ENCODE results near the gene IVNS1ABP.
A peak's percentile ranks its signal among the peaks of the same experiment; 100 is the strongest.

IVNS1ABP gene

DNA sequence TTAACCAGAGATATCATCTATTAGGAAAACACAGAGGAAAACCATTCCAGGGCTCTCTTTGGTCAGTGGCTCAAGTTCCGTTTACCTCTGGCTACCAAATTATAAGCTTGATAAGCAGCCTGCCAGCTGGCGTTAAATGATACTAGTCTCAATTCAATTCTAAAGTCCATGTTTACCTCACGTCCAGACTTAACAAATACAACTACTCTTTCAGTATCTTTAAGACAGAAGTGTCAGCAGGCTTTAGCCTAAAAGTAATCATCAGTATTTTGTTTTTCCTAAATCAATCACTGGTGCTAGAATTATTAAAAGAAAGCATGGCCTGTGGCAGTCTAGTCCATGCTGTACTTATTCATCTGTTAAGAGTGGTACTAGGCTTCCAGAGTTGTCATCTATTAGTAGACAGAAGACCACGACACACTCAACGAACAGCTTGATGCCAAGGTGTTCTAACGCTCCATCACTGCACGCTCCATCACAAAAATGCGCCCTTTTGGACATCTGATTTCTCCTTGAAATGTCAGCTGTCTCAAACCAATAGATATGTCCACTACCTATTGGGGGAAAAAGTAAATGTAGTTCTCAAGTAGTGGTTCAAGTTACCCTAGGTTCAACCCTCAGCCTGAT, 1.5 kb downstream of the IVNS1ABP start:
- no peak overlapping the region for H3K14ac ChIP-seq (ENCODE audit: low read length in 2 of 2)
- no peak overlapping the region for H3K4ac ChIP-seq (ENCODE audit: low read depth in 1 of 2, low read length in 2 of 2)
- no peak overlapping the region for H2BK15ac ChIP-seq (ENCODE audit: low read depth, poor library complexity, severe bottlenecking)
- H3K79me1 ChIP-seq (replicated peaks; ENCODE audit: low read length, poor library complexity, severe bottlenecking), result no peaks in the 10 kb centered on the region
- H3K9ac ChIP-seq (ENCODE audit: low read length), result peak overlapping the region; percentile 95
- peak overlapping the region; percentile 52 for H3K27ac ChIP-seq (ENCODE audit: low read length, poor library complexity, severe bottlenecking)
- no peaks in the 10 kb centered on the region for H3K27me3 ChIP-seq (ENCODE audit: control insufficient read depth in 1 of 2, insufficient read depth in 1 of 2, low read length in 2 of 2)
- no peak overlapping the region for H3K23ac ChIP-seq (ENCODE audit: low read length in 2 of 2)
- H4K8ac ChIP-seq (ENCODE audit: low read length), result peak overlapping the region; percentile 60
- H2BK5ac ChIP-seq (ENCODE audit: low read depth, low read length, poor library complexity, severe bottlenecking), result no peak overlapping the region
- no peak overlapping the region for H2BK12ac ChIP-seq (ENCODE audit: low read length in 2 of 2)
- 4% methylated on average over 6 of the region's 8 CpGs for WGBS
- H3K36me3 ChIP-seq (ENCODE audit: control insufficient read depth in 1 of 2, insufficient read depth in 2 of 2, low read depth in 1 of 2, low read length in 2 of 2), result peaks cover 0 to 5% of the 10 kb centered on the region in 2 experiments
- H3K4me2 ChIP-seq (ENCODE audit: low read length, poor library complexity, severe bottlenecking), result peak overlapping the region; percentile 55
- no peak overlapping the region for H3K18ac ChIP-seq (ENCODE audit: low read depth in 1 of 2, low read length in 2 of 2)
- peaks cover 3% of the 10 kb centered on the region for H3K4me1 ChIP-seq (ENCODE audit: control insufficient read depth, insufficient read depth, low read depth, low read length)
- no peak overlapping the region for H2AK5ac ChIP-seq (ENCODE audit: low read length, severe bottlenecking)
- H2BK120ac ChIP-seq (ENCODE audit: low read depth, low read length), result no peak overlapping the region
- H3K4me3 ChIP-seq (ENCODE audit: insufficient read depth in 1 of 2, low read depth in 1 of 2, low read length in 2 of 2), result peak overlapping the region; percentile 80 to 97
- no peak overlapping the region for H4K91ac ChIP-seq (ENCODE audit: low read length)
- H2AFZ ChIP-seq (ENCODE audit: low read depth, low read length), result no peak overlapping the region
- no peak for DNase-seq
- no peaks in the 10 kb centered on the region for H3K9me3 ChIP-seq (ENCODE audit: control insufficient read depth, low read length)

DNA sequence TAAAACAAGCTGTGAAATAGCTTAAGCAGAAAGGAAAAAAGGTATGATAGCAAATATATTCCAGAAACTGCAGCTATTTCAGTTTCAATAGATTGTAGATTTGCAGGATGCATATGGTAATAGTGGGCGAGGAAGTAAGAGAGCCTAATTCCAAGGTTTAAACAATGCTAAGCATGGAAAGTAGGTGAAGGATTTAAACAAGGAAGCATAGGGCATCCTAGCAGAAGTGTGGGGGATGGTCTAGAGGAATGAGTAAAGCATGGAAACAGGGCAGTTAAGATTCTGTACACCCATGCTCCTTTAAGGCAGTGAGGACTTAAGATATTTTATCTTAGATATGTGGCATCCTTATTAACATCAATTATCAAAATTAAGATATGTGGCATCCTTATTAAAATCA, 2.6 kb downstream of the IVNS1ABP start:
- Histone ChIP-seq H3K23ac (ENCODE audit: low read length in 2 of 2) (no peak overlapping the region), H3K14ac (ENCODE audit: low read length in 2 of 2) (no peak overlapping the region), H3K4me3 (ENCODE audit: insufficient read depth in 1 of 2, low read depth in 1 of 2, low read length in 2 of 2) (peak overlapping the region in 1 of 2 experiments; percentile 97), H3K9ac (ENCODE audit: low read length) (peak overlapping the region; percentile 95), H4K8ac (ENCODE audit: low read length) (no peak overlapping the region), H2BK120ac (ENCODE audit: low read depth, low read length) (no peak overlapping the region), H3K36me3 (ENCODE audit: control insufficient read depth in 1 of 2, insufficient read depth in 2 of 2, low read depth in 1 of 2, low read length in 2 of 2) (peaks cover 0 to 15% of the 10 kb centered on the region in 2 experiments), H3K9me3 (ENCODE audit: control insufficient read depth, low read length) (no peaks in the 10 kb centered on the region), H2BK15ac (ENCODE audit: low read depth, poor library complexity, severe bottlenecking) (no peak overlapping the region), H3K18ac (ENCODE audit: low read depth in 1 of 2, low read length in 2 of 2) (no peak overlapping the region), H3K4me2 (ENCODE audit: low read length, poor library complexity, severe bottlenecking) (peak overlapping the region; percentile 59), H3K27ac (ENCODE audit: low read length, poor library complexity, severe bottlenecking) (no peak overlapping the region), H2AK5ac (ENCODE audit: low read length, severe bottlenecking) (no peak overlapping the region), H3K27me3 (ENCODE audit: control insufficient read depth in 1 of 2, insufficient read depth in 1 of 2, low read length in 2 of 2) (no peaks in the 10 kb centered on the region), H3K4me1 (ENCODE audit: control insufficient read depth, insufficient read depth, low read depth, low read length) (peaks cover 3% of the 10 kb centered on the region), H2BK12ac (ENCODE audit: low read length in 2 of 2) (no peak overlapping the region), H2AFZ (ENCODE audit: low read depth, low read length) (no peak overlapping the region), H4K91ac (ENCODE audit: low read length) (no peak overlapping the region), H2BK5ac (ENCODE audit: low read depth, low read length, poor library complexity, severe bottlenecking) (no peak overlapping the region), H3K79me1 (replicated peaks; ENCODE audit: low read length, poor library complexity, severe bottlenecking) (no peaks in the 10 kb centered on the region), H3K4ac (ENCODE audit: low read depth in 1 of 2, low read length in 2 of 2) (no peak overlapping the region)
- DNase-seq, result peak; percentile 35
- WGBS, result 21% methylated on average over 1 of the region's 1 CpG

DNA sequence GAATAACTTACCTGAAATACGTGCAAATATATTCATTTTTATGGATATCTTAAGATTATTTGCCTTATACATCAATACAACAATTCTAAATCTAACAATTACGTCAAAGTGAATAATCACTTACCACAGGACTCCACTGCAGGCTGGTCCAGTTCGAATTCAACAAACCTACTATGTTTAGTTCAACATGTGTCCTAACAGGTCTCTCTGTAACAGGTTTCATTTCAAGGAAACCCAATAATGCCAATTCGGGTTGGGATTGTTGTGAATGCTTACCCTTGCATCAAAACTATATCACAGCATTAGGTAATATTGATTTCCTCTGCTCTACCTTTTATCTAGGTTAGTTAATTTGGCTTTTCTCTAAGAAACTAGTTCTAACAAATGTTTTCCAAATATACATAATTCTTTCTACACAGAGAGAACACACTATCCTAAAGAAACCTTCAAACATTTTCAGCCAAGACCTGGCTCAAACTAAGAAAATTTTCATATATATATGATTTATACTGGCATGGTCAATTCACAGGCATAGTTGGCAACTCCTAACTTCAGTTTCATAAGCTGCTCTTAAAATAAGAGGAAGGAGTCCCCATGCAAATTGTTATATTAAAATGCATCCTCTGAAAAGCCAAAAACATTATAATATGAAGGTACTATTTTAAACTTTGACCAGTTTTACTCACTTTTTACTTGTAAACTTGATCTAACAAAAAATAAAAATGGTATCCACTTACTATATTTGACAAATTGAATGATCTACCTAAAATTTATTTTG, 4.5 kb downstream of the IVNS1ABP start:
- H3K4me3 ChIP-seq (ENCODE audit: insufficient read depth in 1 of 2, low read depth in 1 of 2, low read length in 2 of 2), result no peak overlapping the region
- H3K9ac ChIP-seq (ENCODE audit: low read length), result no peak overlapping the region
- no peak overlapping the region for H3K18ac ChIP-seq (ENCODE audit: low read depth in 1 of 2, low read length in 2 of 2)
- H4K8ac ChIP-seq (ENCODE audit: low read length), result no peak overlapping the region
- H2BK5ac ChIP-seq (ENCODE audit: low read depth, low read length, poor library complexity, severe bottlenecking), result no peak overlapping the region
- H3K23ac ChIP-seq (ENCODE audit: low read length in 2 of 2), result no peak overlapping the region
- H3K9me3 ChIP-seq (ENCODE audit: control insufficient read depth, low read length), result no peaks in the 10 kb centered on the region
- H2BK15ac ChIP-seq (ENCODE audit: low read depth, poor library complexity, severe bottlenecking), result no peak overlapping the region
- peaks cover 1% of the 10 kb centered on the region for H3K79me1 ChIP-seq (replicated peaks; ENCODE audit: low read length, poor library complexity, severe bottlenecking)
- peak overlapping the region; percentile 34 for H3K4me2 ChIP-seq (ENCODE audit: low read length, poor library complexity, severe bottlenecking)
- no peak for DNase-seq
- no peaks in the 10 kb centered on the region for H3K27me3 ChIP-seq (ENCODE audit: control insufficient read depth in 1 of 2, insufficient read depth in 1 of 2, low read length in 2 of 2)
- no peak overlapping the region for H3K27ac ChIP-seq (ENCODE audit: low read length, poor library complexity, severe bottlenecking)
- H4K91ac ChIP-seq (ENCODE audit: low read length), result no peak overlapping the region
- H3K36me3 ChIP-seq (ENCODE audit: control insufficient read depth in 1 of 2, insufficient read depth in 2 of 2, low read depth in 1 of 2, low read length in 2 of 2), result peaks cover 0 to 32% of the 10 kb centered on the region in 2 experiments
- H2BK120ac ChIP-seq (ENCODE audit: low read depth, low read length), result no peak overlapping the region
- WGBS, result 92% methylated on average over 3 of the region's 4 CpGs
- H2AK5ac ChIP-seq (ENCODE audit: low read length, severe bottlenecking), result no peak overlapping the region
- no peaks in the 10 kb centered on the region for H3K4me1 ChIP-seq (ENCODE audit: control insufficient read depth, insufficient read depth, low read depth, low read length)
- no peak overlapping the region for H3K14ac ChIP-seq (ENCODE audit: low read length in 2 of 2)
- no peak overlapping the region for H2BK12ac ChIP-seq (ENCODE audit: low read length in 2 of 2)
- H2AFZ ChIP-seq (ENCODE audit: low read depth, low read length), result no peak overlapping the region
- no peak overlapping the region for H3K4ac ChIP-seq (ENCODE audit: low read depth in 1 of 2, low read length in 2 of 2)

DNA sequence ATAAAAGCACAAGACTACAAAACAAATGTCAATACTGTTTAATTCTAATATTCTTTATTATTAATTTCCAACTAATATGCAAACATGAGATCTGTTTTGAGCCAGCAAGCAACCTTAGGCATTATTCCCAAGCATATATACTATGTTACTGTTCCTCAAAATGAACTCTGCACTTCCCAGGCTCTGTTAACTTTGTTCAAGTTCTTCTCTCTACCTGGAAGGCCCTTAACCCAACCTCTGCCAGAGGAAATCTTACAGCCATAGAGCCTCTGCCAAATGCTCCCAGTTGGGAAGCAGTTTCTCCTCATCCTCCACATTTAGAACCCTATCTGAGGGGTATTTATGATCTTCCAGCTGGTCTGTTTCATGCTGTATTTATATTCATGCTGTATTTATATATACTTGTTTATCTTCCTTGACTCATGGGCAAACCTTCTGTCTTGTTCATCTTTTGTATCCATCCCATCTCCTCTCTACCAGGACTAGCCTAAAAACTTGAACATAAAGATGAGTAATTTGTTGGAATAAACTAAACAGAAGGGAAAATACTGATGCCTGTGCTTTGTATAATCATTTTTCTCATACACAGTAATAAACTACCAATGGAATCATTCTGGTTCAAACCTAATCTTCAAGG, 5.3 kb downstream of the IVNS1ABP start:
- Histone ChIP-seq H3K9me3 (ENCODE audit: control insufficient read depth, low read length) (no peaks in the 10 kb centered on the region), H2BK120ac (ENCODE audit: low read depth, low read length) (no peak overlapping the region), H3K4ac (ENCODE audit: low read depth in 1 of 2, low read length in 2 of 2) (no peak overlapping the region), H3K4me2 (ENCODE audit: low read length, poor library complexity, severe bottlenecking) (no peak overlapping the region), H3K23ac (ENCODE audit: low read length in 2 of 2) (no peak overlapping the region), H2BK5ac (ENCODE audit: low read depth, low read length, poor library complexity, severe bottlenecking) (no peak overlapping the region), H3K4me1 (ENCODE audit: control insufficient read depth, insufficient read depth, low read depth, low read length) (no peaks in the 10 kb centered on the region), H3K36me3 (ENCODE audit: control insufficient read depth in 1 of 2, insufficient read depth in 2 of 2, low read depth in 1 of 2, low read length in 2 of 2) (peaks cover 0 to 41% of the 10 kb centered on the region in 2 experiments), H3K79me1 (replicated peaks; ENCODE audit: low read length, poor library complexity, severe bottlenecking) (peaks cover 3% of the 10 kb centered on the region), H3K14ac (ENCODE audit: low read length in 2 of 2) (no peak overlapping the region), H4K91ac (ENCODE audit: low read length) (no peak overlapping the region), H3K4me3 (ENCODE audit: insufficient read depth in 1 of 2, low read depth in 1 of 2, low read length in 2 of 2) (no peak overlapping the region), H3K27me3 (ENCODE audit: control insufficient read depth in 1 of 2, insufficient read depth in 1 of 2, low read length in 2 of 2) (no peaks in the 10 kb centered on the region), H3K9ac (ENCODE audit: low read length) (no peak overlapping the region), H2AK5ac (ENCODE audit: low read length, severe bottlenecking) (no peak overlapping the region), H2AFZ (ENCODE audit: low read depth, low read length) (no peak overlapping the region), H2BK12ac (ENCODE audit: low read length in 2 of 2) (no peak overlapping the region), H3K27ac (ENCODE audit: low read length, poor library complexity, severe bottlenecking) (no peak overlapping the region), H2BK15ac (ENCODE audit: low read depth, poor library complexity, severe bottlenecking) (no peak overlapping the region), H4K8ac (ENCODE audit: low read length) (no peak overlapping the region), H3K18ac (ENCODE audit: low read depth in 1 of 2, low read length in 2 of 2) (no peak overlapping the region)
- peak; percentile 33 for DNase-seq
